Stomach smooth muscle (tissue), 2 donors: ENCODE results near the gene ZC3H10.

Experiments
- H3K27ac ChIP-seq: one replicate; pipeline ENCODE4 v1.7.0; 2013; ENCODE audit warnings: mild to moderate bottlenecking, low read length, inconsistent platforms
- H3K27me3 ChIP-seq, 2 donors: one replicate each; pipeline ENCODE4 v1.7.0; 2013; ENCODE audit warnings: low read length in 2 of 2; ENCODE audit not compliant: insufficient read depth in 2 of 2, control insufficient read depth in 1 of 2
- H3K36me3 ChIP-seq, 2 donors: one replicate each; pipeline ENCODE4 v1.7.0; 2013; ENCODE audit warnings: low read length in 2 of 2; ENCODE audit not compliant: control insufficient read depth in 2 of 2, insufficient read depth in 2 of 2
- H3K4me1 ChIP-seq: one replicate; pipeline ENCODE4 v1.7.0; 2013; ENCODE audit warnings: low read length; ENCODE audit not compliant: control insufficient read depth, insufficient read depth
- H3K4me3 ChIP-seq, 2 donors: one replicate each; pipeline ENCODE4 v1.7.0; 2013; ENCODE audit warnings: low read length in 2 of 2
- H3K9ac ChIP-seq, 2 donors: one replicate each; pipeline ENCODE4 v1.7.0; 2013; ENCODE audit warnings: low read length in 2 of 2, mild to moderate bottlenecking in 1 of 2
- H3K9me3 ChIP-seq, 2 donors: one replicate each; pipeline ENCODE4 v1.7.0; 2013; ENCODE audit warnings: low read length in 2 of 2; ENCODE audit not compliant: control insufficient read depth in 2 of 2
- donor health status: healthy.
- donor health status: Pancreatic carcinoma.

ZC3H10 gene

DNA sequence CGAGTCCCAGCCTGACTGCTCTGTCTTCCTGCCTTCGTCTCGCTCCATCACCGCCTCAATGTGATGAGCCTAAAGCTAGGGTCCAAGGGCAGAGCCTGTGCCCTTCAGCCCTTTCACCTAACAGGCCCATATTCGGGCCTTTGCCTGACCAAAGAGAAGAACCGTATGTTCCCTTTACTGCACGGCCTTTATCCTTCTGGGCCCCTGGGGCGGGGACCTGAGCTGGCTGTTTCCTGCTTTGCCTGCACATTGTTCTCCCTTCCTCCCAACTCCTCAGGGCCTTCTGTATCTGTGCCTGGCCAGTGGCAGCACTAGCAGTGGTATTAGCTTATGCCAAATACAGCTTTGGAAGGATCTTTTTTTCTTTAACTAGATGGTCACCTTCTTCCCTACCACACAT is 25.8 kb downstream of the ZC3H10 start:
- peaks cover 40% of the 10 kb centered on the region in 2 donors for H3K36me3 ChIP-seq
- H3K9me3 ChIP-seq, result no peaks in the 10 kb centered on the region
- no peak overlapping the region for H3K27ac ChIP-seq
- H3K27me3 ChIP-seq, result no peaks in the 10 kb centered on the region
- H3K4me3 ChIP-seq, result no peak overlapping the region
- H3K4me1 ChIP-seq, result peaks cover 3% of the 10 kb centered on the region
- no peak overlapping the region for H3K9ac ChIP-seq

DNA sequence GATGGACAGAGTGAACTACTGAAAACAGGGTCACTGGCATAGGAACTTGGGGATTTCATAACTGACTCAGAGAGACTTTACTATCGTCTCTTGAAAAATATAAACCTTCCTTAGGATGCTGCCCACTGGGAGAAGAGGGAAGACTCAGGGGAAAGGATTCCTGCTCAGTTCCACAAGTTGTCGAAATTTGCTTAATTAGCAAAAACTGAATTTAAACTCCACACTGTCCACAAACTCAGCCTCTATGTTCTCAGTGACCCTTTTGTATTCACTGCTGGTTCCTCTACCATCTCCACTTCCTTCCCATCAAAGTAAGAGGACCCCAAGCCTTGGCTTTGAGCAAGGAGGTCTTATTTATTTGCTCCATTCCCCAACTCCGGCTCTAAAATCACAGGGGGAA is 27.2 kb downstream of the ZC3H10 start:
- Histone ChIP-seq H3K4me1 (peaks cover 3% of the 10 kb centered on the region), H3K9ac (no peak overlapping the region), H3K9me3 (no peaks in the 10 kb centered on the region), H3K27ac (no peak overlapping the region), H3K36me3 (peaks cover 35 to 40% of the 10 kb centered on the region in 2 donors), H3K4me3 (no peak overlapping the region), H3K27me3 (no peaks in the 10 kb centered on the region)

DNA sequence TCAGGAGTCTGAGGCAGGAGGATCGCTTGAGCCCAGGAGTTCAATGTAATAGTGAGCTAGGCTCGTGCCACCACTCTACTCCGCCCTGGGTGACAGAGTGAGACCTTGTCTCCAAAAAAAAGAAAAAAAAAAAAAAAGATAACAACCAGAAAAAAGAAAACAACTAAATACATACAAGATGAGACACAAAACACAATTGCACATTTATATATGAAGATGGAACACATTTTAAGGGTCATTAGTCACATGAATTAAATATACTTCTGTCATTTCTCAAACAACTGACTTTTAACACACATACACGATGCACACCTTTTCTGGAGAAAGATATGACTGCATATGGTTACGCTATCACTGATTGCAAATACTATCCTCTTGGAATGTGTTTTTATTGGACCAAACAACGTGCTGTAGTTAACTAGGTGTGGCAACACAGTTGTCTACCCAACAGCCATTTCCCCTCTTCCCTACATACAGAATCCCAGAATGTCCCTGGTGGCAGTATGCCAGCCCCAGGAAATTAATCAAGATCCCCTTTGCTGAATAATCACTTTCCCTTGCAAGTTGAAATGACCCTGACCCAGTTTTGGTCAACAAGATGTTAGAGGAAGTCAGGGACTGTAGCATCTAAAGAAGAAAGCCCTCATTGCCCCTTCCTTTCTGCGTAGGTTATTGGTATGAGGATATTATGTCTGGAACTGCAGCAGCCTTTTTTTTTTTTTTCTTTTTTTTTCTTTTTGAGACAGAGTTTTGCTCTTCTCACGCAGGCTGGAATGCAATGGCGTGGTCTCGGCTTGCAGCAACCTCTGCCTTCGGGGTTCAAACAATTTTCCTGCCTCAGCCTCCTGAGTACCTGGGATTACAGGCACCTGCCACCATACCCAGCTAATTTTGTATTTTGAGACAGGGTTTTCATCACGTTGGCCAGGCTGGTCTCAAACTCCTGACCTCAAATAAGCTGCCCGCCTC is 28.7 kb downstream of the ZC3H10 start:
- H3K9ac ChIP-seq, result no peak overlapping the region
- H3K9me3 ChIP-seq, result no peaks in the 10 kb centered on the region
- H3K4me1 ChIP-seq, result peaks cover 8% of the 10 kb centered on the region
- no peak overlapping the region for H3K4me3 ChIP-seq
- peaks cover 29 to 34% of the 10 kb centered on the region in 2 donors for H3K36me3 ChIP-seq
- no peaks in the 10 kb centered on the region for H3K27me3 ChIP-seq
- H3K27ac ChIP-seq, result no peak overlapping the region

DNA sequence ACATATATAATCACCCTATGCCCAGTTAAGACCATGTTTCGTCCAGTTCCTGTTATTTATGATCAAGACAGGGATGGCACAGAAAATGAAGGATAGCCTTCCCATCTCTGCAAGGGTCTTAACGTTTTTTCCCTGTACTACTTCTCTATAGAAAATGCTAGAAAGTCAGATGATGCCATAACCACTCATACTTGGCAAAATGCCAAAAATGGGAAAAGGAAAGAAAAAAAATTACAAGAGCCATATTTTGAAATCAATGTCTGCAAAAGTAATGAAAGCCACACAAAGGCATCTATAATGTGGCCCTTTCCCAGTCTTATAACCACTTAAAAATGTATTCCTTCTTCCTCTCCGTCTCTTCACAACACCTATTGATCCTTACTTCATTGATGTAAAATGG is 32.5 kb downstream of the ZC3H10 start:
- Histone ChIP-seq H3K9me3 (no peaks in the 10 kb centered on the region), H3K4me1 (peaks cover 22% of the 10 kb centered on the region), H3K36me3 (no peaks in the 10 kb centered on the region), H3K4me3 (no peak overlapping the region), H3K9ac (no peak overlapping the region), H3K27ac (no peak overlapping the region), H3K27me3 (no peaks in the 10 kb centered on the region)

GRCh38 chr12:56151672-56152131 is 33.6 kb downstream of the ZC3H10 start:
- H3K9me3 ChIP-seq, result no peaks in the 10 kb centered on the region
- peak overlapping the region; percentile 74 to 80 for H3K4me3 ChIP-seq
- peak overlapping the region; percentile 85 for H3K27ac ChIP-seq
- peaks cover 22% of the 10 kb centered on the region for H3K4me1 ChIP-seq
- peak overlapping the region; percentile 71 to 78 for H3K9ac ChIP-seq
- H3K36me3 ChIP-seq, result no peaks in the 10 kb centered on the region
- H3K27me3 ChIP-seq, result no peaks in the 10 kb centered on the region

GRCh38 chr12:56152132-56152755 is 34.2 kb downstream of the ZC3H10 start, which contains the start of gene MYL6B:
TSS of gene MYL6B (plus strand) at chr12:56152587. CDS start at chr12:56153919, 1,332 bp downstream.
- Histone ChIP-seq H3K4me1 (peaks cover 24% of the 10 kb centered on the region), H3K9me3 (no peaks in the 10 kb centered on the region)

GRCh38 chr12:56152756-56153677 is 35.0 kb downstream of the ZC3H10 start:
- Histone ChIP-seq H3K27me3 (no peaks in the 10 kb centered on the region), H3K36me3 (no peaks in the 10 kb centered on the region), H3K9me3 (no peaks in the 10 kb centered on the region), H3K27ac (peak overlapping the region; percentile 85), H3K4me3 (peak overlapping the region; percentile 74 to 80), H3K4me1 (peaks cover 28% of the 10 kb centered on the region), H3K9ac (peak overlapping the region; percentile 71 to 78)

More at GRCh38 chr12:56152132-56152755, 34.2 kb downstream of the ZC3H10 start, which contains the start of gene MYL6B:
- no peaks in the 10 kb centered on the region for H3K36me3 ChIP-seq
- H3K27ac ChIP-seq, result peak within 1 kb of the TSS; percentile 85
- peak within 1 kb of the TSS; percentile 71 to 78 for H3K9ac ChIP-seq
- H3K27me3 ChIP-seq, result no peaks in the 10 kb centered on the region
- peak within 1 kb of the TSS; percentile 74 to 80 for H3K4me3 ChIP-seq

DNA sequence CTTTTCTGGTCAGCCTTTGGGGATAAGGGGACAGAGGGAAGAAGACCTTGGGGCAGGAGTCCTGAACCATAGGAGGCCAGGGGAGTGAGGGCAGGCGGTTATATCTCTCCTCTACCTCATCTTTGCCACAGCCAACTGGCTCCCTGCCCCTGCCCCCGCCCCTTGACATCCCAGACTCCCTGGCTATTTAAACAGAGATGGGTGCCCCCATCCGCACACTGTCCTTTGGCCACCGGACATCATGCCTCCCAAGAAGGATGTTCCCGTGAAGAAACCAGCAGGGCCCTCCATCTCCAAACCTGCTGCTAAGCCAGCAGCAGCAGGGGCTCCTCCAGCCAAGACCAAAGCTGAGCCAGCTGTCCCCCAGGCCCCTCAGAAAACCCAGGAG is 35.6 kb downstream of the ZC3H10 start:
- Histone ChIP-seq H3K4me3 (no peak overlapping the region), H3K36me3 (no peaks in the 10 kb centered on the region), H3K9ac (no peak overlapping the region), H3K9me3 (no peaks in the 10 kb centered on the region), H3K4me1 (peaks cover 28% of the 10 kb centered on the region), H3K27me3 (no peaks in the 10 kb centered on the region), H3K27ac (no peak overlapping the region)

- Histone ChIP-seq H3K9me3 (no peaks in the 10 kb centered on the region), H3K4me3 (no peak overlapping the region), H3K27ac (no peak overlapping the region), H3K27me3 (no peaks in the 10 kb centered on the region), H3K4me1 (peaks cover 30% of the 10 kb centered on the region), H3K36me3 (peaks cover under 1 to 2% of the 10 kb centered on the region in 2 donors), H3K9ac (no peak overlapping the region)
These were observed 36.2 kb downstream of the ZC3H10 start for GRCh38 chr12:56154246-56154771.

GRCh38 chr12:56154818-56155217 is 36.8 kb downstream of the ZC3H10 start:
- no peaks in the 10 kb centered on the region for H3K27me3 ChIP-seq
- H3K4me1 ChIP-seq, result peaks cover 35% of the 10 kb centered on the region
- H3K9me3 ChIP-seq, result no peaks in the 10 kb centered on the region
- no peak overlapping the region for H3K4me3 ChIP-seq
- H3K36me3 ChIP-seq, result peaks cover 6 to 7% of the 10 kb centered on the region in 2 donors
- no peak overlapping the region for H3K27ac ChIP-seq
- no peak overlapping the region for H3K9ac ChIP-seq
